Measurements from ENCODE around the gene C8G.
A peak's percentile ranks its signal among the peaks of the same experiment; 100 is the strongest.

Gene C8G

DNA sequence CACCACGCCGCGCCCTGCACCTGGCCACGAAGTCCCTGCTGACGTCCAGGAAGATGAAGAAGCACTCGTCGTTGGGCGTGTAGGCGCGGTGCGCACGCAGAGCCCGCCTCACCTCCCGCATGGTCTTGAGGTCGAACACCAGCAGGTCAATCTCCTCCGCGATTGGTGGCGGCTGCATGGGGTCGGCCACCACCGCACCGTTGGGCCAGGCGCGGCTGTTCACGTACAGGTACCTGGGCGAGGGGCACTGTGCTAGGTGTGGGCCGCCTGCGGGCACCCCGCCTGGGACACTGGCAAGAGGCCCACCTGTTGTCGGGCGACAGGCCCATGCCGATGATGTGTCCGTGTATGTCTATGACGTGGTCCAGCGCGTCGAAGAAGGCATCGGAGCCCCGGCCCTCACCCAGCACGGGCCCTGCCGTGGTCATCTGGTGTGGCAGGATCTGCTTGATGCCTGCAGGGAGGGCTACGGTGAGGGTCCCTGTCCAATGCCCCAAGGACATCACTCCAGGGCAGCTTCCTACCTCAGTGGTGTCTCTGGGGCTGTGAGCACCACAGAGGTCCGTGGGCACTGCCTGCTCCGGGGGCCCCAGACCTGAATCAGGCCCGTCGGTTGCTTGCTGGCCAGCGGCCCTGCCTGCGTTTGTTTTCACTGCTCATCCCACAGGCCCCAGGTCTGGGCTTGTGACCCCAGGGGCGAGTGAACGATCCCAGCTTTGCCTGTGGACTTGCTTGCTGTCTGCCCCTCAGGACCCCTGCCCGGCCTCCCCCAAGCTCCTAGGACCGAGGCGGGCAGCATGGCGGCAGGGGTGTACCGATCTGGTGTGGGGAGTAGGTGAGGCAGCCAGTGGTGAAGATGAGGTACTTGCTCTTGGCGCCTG, 3.6 kb upstream of the C8G start:
- Histone ChIP-seq H3K36me3 (ENCODE audit: insufficient read depth, low read length) (peaks cover 30% of the 10 kb centered on the region; the same call in 1 of the 2 replicates), H3K4me3 (no peak overlapping the region), H3K9ac (ENCODE audit: insufficient read length) (no peak overlapping the region), H3K27ac (no peak overlapping the region), H3K9me3 (ENCODE audit: low read depth, low read length) (no peaks in the 10 kb centered on the region)
- TF ChIP-seq FOXP2 (optimal IDR thresholded peaks at IDR 0.05; ENCODE audit: control extremely low read depth, extremely low read length, insufficient read depth) (no peak), EZH2 (IDR thresholded peaks at IDR 0.05) (no peak), POLR2AphosphoS5 (IDR thresholded peaks at IDR 0.05; ENCODE audit: borderline replicate concordance, low read depth, low read length) (no peak)
- no peak for DNase-seq (ENCODE audit: low read depth, low spot score)

DNA sequence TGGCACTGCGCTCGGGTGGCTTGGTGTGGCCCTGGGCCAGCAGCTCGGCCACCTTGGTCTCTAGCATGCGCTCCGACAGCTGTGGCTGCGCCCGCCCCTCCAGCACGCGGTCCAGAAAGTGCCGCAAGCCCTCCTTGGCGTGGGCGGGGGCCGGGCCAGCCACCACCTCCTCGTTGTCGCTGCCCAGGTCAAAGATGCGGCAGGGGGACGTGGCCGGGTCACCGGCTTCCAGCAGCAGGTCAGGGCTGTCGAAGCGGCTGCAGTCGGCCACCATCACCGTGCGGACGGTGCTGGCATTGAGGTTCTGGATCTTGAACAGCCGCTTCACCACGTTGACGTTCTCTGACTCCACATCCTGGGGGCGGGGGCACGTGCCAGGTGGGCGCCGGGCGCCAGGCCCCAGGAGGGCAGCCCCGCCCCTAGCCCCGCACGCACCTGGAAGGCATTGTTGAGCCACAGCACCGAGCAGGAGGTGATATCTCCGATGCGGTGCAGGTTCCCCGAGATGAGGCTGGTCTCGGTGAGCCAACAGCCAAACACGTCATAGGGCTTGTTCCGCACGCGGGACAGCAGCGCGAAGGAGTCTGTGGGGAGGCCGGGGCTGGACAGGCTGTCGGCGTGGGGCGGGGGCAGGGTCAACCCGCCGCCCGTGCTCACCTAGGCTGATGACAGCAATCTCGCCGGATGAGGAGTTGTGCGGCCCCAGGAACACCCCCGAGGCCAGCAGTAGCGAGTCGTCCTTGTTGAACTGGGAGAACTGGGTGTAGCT, 2.7 kb upstream of the C8G start:
- DNase-seq (ENCODE audit: low read depth, low spot score): no peak
- no peaks in the 10 kb centered on the region for H3K9me3 ChIP-seq (ENCODE audit: low read depth, low read length)
- TF ChIP-seq POLR2AphosphoS5 (IDR thresholded peaks at IDR 0.05; ENCODE audit: borderline replicate concordance, low read depth, low read length) (no peak), FOXP2 (optimal IDR thresholded peaks at IDR 0.05; ENCODE audit: control extremely low read depth, extremely low read length, insufficient read depth) (no peak), EZH2 (IDR thresholded peaks at IDR 0.05) (no peak)
- H3K4me3 ChIP-seq: no peak overlapping the region
- H3K27ac ChIP-seq: no peak overlapping the region
- peaks cover 30% of the 10 kb centered on the region; the same call in 1 of the 2 replicates for H3K36me3 ChIP-seq (ENCODE audit: insufficient read depth, low read length)
- H3K9ac ChIP-seq (ENCODE audit: insufficient read length): no peak overlapping the region

DNA sequence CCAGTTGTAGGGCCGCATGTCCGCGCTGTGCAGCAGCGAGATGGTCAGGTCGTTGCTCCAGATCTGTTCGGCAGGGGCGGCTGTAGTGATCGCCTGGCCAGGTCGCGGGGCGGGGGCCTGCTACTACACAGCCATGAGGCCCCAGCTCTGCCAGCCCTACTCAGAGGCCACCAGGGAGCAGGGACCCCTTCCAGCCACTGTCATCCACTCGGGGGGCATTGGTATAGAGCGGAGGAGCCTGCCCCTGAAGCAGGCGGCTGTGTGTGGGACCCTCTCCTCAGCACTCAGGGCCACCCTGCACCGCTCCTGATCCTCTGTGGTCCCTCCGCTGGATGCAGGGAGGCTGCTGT, 2.2 kb upstream of the C8G start:
- no peak overlapping the region for H3K27ac ChIP-seq
- H3K9ac ChIP-seq (ENCODE audit: insufficient read length): no peak overlapping the region
- no peak for DNase-seq (ENCODE audit: low read depth, low spot score)
- TF ChIP-seq EZH2 (IDR thresholded peaks at IDR 0.05) (no peak), FOXP2 (optimal IDR thresholded peaks at IDR 0.05; ENCODE audit: control extremely low read depth, extremely low read length, insufficient read depth) (no peak), POLR2AphosphoS5 (IDR thresholded peaks at IDR 0.05; ENCODE audit: borderline replicate concordance, low read depth, low read length) (no peak)
- no peaks in the 10 kb centered on the region for H3K9me3 ChIP-seq (ENCODE audit: low read depth, low read length)
- H3K4me3 ChIP-seq: peak overlapping the region; percentile 88
- H3K36me3 ChIP-seq (ENCODE audit: insufficient read depth, low read length): peaks cover 30% of the 10 kb centered on the region; the same call in 1 of the 2 replicates

DNA sequence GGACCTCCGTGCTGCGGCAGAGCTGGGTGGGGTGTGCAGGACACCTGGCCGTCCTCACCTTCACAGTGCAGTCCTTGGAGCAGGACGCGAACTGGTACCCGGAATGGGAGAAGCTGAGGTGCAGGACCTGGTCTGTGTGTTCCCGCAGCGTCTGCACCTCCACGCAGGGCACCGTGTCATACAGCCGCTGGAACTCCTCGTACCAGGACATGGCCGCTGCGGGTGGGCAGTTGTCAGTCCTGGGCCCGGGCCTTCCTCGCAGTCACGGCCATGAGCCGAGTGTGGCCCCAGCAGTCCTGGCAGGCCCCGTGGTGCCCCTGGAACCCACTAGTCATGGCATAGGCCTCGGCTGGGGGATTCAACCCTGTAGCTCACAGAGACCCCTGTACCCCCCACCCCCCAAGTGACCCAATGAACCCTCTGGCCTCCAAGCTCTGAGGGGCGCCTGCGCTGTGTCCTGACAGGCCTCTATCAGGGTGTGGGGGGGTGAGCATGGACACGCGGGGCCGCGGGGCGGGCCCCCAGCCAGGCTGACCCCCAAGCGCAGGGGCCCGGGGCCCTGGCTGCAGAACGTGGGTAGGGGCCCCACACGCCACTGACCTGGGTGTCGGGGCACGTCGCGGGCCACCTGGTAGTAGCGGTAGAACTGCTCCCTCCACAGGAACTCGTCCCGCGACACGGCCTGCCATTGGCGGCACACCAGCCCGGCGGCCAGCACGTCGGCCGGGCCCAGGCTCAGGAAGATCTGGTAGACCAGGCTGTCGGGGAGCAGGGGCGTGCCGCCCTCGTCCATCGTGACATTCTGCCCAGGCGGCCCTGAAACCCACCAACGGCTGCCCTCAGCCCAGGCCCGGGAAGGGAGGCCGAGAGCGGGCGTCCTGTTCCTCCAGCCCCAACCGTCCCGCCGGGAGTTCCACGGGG, 1.5 kb upstream of the C8G start:
- no peaks in the 10 kb centered on the region for H3K9me3 ChIP-seq (ENCODE audit: low read depth, low read length)
- peaks cover 30% of the 10 kb centered on the region; the same call in 1 of the 2 replicates for H3K36me3 ChIP-seq (ENCODE audit: insufficient read depth, low read length)
- no peak for DNase-seq (ENCODE audit: low read depth, low spot score)
- no peak overlapping the region for H3K27ac ChIP-seq
- H3K9ac ChIP-seq (ENCODE audit: insufficient read length): peak overlapping the region; percentile 86
- H3K4me3 ChIP-seq: peak overlapping the region; percentile 88
- TF ChIP-seq FOXP2 (optimal IDR thresholded peaks at IDR 0.05; ENCODE audit: control extremely low read depth, extremely low read length, insufficient read depth) (no peak), POLR2AphosphoS5 (IDR thresholded peaks at IDR 0.05; ENCODE audit: borderline replicate concordance, low read depth, low read length) (peak; percentile 36; the same call in 1 of the 2 replicates), EZH2 (IDR thresholded peaks at IDR 0.05) (no peak)

DNA sequence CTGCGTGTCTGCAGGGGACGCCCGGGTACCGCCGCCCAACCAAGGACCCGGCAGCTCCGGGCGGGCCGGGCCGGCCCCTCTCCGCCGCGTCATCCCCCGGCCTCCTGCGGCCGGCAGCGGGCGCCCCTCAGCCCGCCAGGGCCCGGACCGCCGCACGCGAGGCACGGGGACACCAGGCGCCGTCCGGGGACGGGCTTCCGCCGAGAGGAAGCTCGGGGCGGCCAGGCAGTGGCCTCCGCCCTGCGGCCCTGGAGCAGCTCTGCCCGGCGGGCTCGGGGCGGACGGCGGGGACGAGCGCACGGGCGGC, 878 bp upstream of the C8G start:
- Histone ChIP-seq H3K9ac (ENCODE audit: insufficient read length) (peak overlapping the region; percentile 86), H3K4me3 (peak overlapping the region; percentile 88), H3K36me3 (ENCODE audit: insufficient read depth, low read length) (peaks cover 30% of the 10 kb centered on the region; the same call in 1 of the 2 replicates), H3K27ac (no peak overlapping the region), H3K9me3 (ENCODE audit: low read depth, low read length) (no peaks in the 10 kb centered on the region)
- no peak for TF ChIP-seq EZH2 (IDR thresholded peaks at IDR 0.05)
- no peak for TF ChIP-seq FOXP2 (optimal IDR thresholded peaks at IDR 0.05; ENCODE audit: control extremely low read depth, extremely low read length, insufficient read depth)
- no peak for TF ChIP-seq POLR2AphosphoS5 (IDR thresholded peaks at IDR 0.05; ENCODE audit: borderline replicate concordance, low read depth, low read length)
- no peak for DNase-seq (ENCODE audit: low read depth, low spot score)

DNA sequence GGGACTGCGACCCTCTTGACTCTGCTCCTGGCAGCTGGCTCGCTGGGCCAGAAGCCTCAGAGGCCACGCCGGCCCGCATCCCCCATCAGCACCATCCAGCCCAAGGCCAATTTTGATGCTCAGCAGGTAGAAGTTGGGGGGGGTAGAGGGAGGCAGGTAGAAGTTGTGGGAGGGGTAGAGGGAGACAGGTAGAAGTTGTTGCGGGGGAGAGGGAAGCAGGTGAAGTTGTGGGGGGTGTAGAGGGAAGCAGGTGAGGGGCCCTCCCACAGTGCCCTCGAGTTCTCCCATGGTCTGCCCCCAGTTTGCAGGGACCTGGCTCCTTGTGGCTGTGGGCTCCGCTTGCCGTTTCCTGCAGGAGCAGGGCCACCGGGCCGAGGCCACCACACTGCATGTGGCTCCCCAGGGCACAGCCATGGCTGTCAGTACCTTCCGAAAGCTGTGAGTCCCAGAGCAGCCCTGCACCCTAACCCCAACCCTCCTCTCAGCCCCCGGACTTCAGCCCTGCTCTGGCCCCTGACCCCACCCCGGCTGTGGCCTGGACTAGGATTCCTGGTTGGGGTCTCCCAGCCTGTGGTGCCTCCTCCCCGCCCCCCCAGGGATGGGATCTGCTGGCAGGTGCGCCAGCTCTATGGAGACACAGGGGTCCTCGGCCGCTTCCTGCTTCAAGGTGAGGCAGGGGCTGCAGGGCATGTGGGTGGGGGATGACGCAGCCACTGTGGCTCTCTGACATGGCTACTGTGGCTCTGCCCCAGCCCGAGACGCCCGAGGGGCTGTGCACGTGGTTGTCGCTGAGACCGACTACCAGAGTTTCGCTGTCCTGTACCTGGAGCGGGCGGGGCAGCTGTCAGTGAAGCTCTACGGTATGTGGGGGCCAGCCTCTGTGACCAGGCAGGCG, 537 bp downstream of the C8G start:
- Histone ChIP-seq H3K27ac (no peak overlapping the region), H3K9ac (ENCODE audit: insufficient read length) (no peak overlapping the region), H3K4me3 (no peak overlapping the region), H3K36me3 (ENCODE audit: insufficient read depth, low read length) (peaks cover 21% of the 10 kb centered on the region; the same call in 1 of the 2 replicates), H3K9me3 (ENCODE audit: low read depth, low read length) (no peaks in the 10 kb centered on the region)
- no peak for DNase-seq (ENCODE audit: low read depth, low spot score)
- TF ChIP-seq EZH2 (IDR thresholded peaks at IDR 0.05) (no peak), POLR2AphosphoS5 (IDR thresholded peaks at IDR 0.05; ENCODE audit: borderline replicate concordance, low read depth, low read length) (no peak), FOXP2 (optimal IDR thresholded peaks at IDR 0.05; ENCODE audit: control extremely low read depth, extremely low read length, insufficient read depth) (no peak)

Measured in SK-N-MC (cell line).